ENCODE data around the gene RRAS.
A peak's percentile ranks its signal among the peaks of the same experiment; 100 is the strongest.

RRAS gene

GRCh38 chr19:49686503-49687088 lies 46.7 kb upstream of the RRAS start:
- no peak for DNase-seq (ENCODE audit: low spot score)
- in situ Hi-C loops (cut with MboI; ENCODE audit: low pct_unique_long_range_greater_than_20kb, low sequenced_read_pairs, unreplicated experiment): no loop called here
- no peak for TF ChIP-seq CTCF (IDR thresholded peaks at IDR 0.05; ENCODE audit: extremely low read depth, insufficient read depth, missing control alignments)

GRCh38 chr19:49685845-49686332 lies 45.9 kb upstream of the RRAS start:
- in situ Hi-C loops (cut with MboI; ENCODE audit: low pct_unique_long_range_greater_than_20kb, low sequenced_read_pairs, unreplicated experiment): no loop called here
- DNase-seq (ENCODE audit: low spot score): no peak
- no peak for TF ChIP-seq CTCF (IDR thresholded peaks at IDR 0.05; ENCODE audit: extremely low read depth, insufficient read depth, missing control alignments)

DNA sequence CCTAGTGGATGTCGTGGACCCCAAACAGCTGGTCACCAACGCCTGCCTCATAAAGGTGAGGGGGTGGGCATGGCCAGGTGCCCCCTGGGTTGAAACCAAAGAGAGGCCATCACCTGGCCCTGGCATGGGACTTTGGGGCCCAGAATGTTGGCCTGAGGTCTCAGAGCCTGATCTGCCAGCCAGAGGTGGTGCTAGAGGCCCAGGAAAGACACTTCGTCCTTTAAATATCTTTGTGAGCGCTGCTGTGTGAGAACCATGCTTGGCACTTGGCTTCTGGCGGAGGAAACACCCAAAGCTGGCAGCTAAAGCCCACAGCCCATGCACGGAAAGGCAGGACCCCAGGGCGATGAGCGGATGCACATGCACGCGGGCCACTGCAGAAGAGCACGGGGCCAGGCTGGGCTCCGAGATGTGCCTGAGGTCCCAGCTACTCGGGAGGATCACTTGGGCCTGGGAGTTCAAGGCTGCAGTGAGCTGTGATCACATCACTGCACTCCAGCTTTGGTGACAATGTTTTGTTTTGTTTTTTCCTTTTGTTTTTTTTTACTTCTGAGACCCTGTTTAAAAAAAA lies 45.1 kb upstream of the RRAS start:
- no peak for DNase-seq (ENCODE audit: low spot score)
- TF ChIP-seq CTCF (IDR thresholded peaks at IDR 0.05; ENCODE audit: extremely low read depth, insufficient read depth, missing control alignments): no peak
- in situ Hi-C loops (cut with MboI; ENCODE audit: low pct_unique_long_range_greater_than_20kb, low sequenced_read_pairs, unreplicated experiment): no loop called here

DNA sequence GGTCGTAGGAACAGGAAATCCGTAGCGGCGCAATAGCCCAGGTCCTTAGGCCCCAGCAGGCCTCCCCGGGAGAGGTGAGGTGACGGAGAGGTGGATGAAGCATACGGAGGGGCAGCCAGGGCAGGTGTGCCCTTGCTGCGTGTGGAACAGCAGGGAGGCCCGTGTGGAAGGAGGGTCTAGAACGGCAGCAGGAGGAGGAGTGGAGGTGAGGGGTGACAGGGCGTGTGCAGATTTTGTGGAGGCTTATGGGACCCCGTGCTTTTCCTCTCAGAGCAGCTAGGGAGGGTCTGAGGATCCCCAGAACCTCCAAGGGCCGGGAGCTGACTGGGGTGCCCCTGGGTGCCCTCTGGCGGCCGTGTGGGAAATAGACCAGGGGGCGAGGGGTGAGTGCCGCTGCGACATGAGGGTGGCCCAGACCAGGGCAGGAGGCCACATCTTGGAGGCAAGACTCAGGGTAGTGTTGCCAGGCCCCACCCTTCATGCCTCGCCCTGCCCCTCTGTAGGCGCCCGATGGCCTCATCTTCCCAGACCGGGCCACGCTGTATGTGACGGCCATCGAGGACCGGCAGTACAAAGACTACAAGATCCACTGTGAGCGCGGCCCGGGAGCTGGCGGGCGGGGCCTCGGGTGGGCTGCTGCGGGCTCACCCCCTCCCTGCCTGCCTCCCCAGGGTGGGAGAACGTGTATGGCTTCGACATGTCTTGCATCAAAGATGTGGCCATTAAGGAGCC lies 44.5 kb upstream of the RRAS start:
- peak; percentile 68 for DNase-seq (ENCODE audit: low spot score)
- TF ChIP-seq CTCF (IDR thresholded peaks at IDR 0.05; ENCODE audit: extremely low read depth, insufficient read depth, missing control alignments): peak; percentile 76
- in situ Hi-C loops (cut with MboI; ENCODE audit: low pct_unique_long_range_greater_than_20kb, low sequenced_read_pairs, unreplicated experiment): no loop called here

DNA sequence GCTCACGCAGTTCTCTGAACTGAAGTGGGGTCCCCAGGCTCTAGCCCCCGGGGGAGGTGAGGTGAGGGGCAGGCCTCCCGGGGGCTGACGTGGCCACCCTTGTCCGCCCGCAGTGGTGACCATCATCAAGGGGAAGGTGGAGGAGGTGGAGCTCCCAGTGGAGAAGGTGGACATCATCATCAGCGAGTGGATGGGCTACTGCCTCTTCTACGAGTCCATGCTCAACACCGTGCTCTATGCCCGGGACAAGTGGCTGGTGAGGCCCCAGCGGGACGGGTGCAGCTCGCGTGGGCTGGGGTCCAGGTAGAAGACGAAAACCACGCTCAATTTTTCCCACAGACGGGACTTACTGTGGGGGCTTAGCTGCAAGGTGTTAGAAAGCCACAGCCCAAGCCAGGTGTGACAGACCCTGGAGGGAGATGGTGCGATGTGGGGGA lies 43.9 kb upstream of the RRAS start:
- in situ Hi-C loops (cut with MboI; ENCODE audit: low pct_unique_long_range_greater_than_20kb, low sequenced_read_pairs, unreplicated experiment): no loop called here
- no peak for TF ChIP-seq CTCF (IDR thresholded peaks at IDR 0.05; ENCODE audit: extremely low read depth, insufficient read depth, missing control alignments)
- DNase-seq (ENCODE audit: low spot score): no peak

DNA sequence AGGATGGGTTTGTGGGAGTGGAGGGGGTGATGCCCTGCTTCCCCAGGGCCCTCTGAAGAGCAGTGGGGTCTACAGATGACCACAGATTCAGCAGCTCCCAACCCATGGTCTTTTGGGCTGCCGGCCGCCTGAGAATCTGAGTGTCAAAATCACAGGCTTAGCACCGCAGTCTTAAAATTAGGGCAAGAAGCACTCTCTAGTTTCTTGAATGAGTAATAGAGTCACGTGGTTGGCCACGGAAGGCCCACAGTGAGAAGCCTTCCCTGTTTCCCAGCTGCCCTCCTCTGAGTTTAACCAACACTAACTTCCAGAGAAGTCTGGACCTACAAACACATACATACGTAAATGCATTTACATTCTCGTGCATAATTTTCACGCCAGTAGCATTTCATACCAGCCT lies 42.3 kb upstream of the RRAS start:
- in situ Hi-C loops (cut with MboI; ENCODE audit: low pct_unique_long_range_greater_than_20kb, low sequenced_read_pairs, unreplicated experiment): no loop called here
- DNase-seq (ENCODE audit: low spot score): no peak
- TF ChIP-seq CTCF (IDR thresholded peaks at IDR 0.05; ENCODE audit: extremely low read depth, insufficient read depth, missing control alignments): no peak
